ENCODE measurements around the gene NTM. TPM values are rescaled to one million over a fixed set of nuclear protein-coding genes. Genes with fewer than 3 reads are reported as not detected.
"Not testable (repeated sequence)": the region's sequence is repeated elsewhere in the genome, so short reads cannot be mapped to it uniquely, and the experiment has no call there.

The NTM gene
- total RNA-seq, 4 donors from 2014 or later = 1.4 to 5.7 TPM; not detected in 2

DNA sequence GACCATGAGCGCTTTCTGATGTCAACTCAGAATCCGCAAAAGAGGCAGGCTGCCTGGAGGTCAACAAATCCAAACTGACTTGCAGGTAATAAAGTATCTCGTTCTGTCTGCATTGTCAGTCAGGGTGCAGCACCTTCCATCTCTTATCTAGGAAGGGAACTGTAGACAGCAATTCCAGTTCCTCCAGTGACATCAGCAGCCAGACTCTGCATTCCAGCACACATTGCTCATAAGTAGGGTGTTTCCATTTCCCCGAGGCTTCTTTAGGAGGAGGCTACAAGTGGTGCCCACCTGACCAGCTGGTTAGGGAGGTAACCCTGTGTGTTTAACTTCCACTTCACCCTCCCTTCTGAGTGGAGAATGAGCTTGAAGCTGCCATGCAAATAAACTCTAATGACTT, 53.3 kb downstream of the NTM start:
- DNase-seq = no peak
- Histone ChIP-seq H3K36me3 (no peaks in the 10 kb centered on the region), H3K27ac (no peak overlapping the region), H3K9me3 (no peaks in the 10 kb centered on the region), H3K27me3 (no peaks in the 10 kb centered on the region), H3K4me3 (no peak overlapping the region), H3K4me1 (no peaks in the 10 kb centered on the region)
- intact Hi-C loops (cut with DNase I; ENCODE audit: low total_unique reads) = no loop called here
- TF ChIP-seq CTCF (IDR thresholded peaks at IDR 0.05) = no peak

- H3K27ac ChIP-seq; H3K4me1 ChIP-seq; H3K27me3 ChIP-seq; intact Hi-C loops (cut with DNase I; ENCODE audit: low total_unique reads); H3K4me3 ChIP-seq; H3K36me3 ChIP-seq; DNase-seq; H3K9me3 ChIP-seq: not testable (repeated sequence)
Measured at GRCh38 chr11:131424257-131424876, 54.0 kb downstream of the NTM start.

- H3K4me1 ChIP-seq = no peaks in the 10 kb centered on the region
- H3K27me3 ChIP-seq = no peaks in the 10 kb centered on the region
- H3K9me3 ChIP-seq = no peaks in the 10 kb centered on the region
- DNase-seq = no peak
- no peak for TF ChIP-seq CTCF (IDR thresholded peaks at IDR 0.05)
- no peak for TF ChIP-seq POLR2A (IDR thresholded peaks at IDR 0.05)
- no peak overlapping the region for H3K4me3 ChIP-seq
- intact Hi-C loops (cut with DNase I; ENCODE audit: low total_unique reads) = no loop called here
- no peak overlapping the region for H3K27ac ChIP-seq
- H3K36me3 ChIP-seq = no peaks in the 10 kb centered on the region
Measured at GRCh38 chr11:131425285-131425684, 54.9 kb downstream of the NTM start.

GRCh38 chr11:131428853-131429252, 58.4 kb downstream of the NTM start:
- no peak for TF ChIP-seq CTCF (IDR thresholded peaks at IDR 0.05)
- no peak overlapping the region for H3K4me3 ChIP-seq
- H3K36me3 ChIP-seq = no peaks in the 10 kb centered on the region
- no peaks in the 10 kb centered on the region for H3K9me3 ChIP-seq
- no peak overlapping the region for H3K27ac ChIP-seq
- no peaks in the 10 kb centered on the region for H3K4me1 ChIP-seq
- no peaks in the 10 kb centered on the region for H3K27me3 ChIP-seq
- no peak for DNase-seq
- intact Hi-C loops (cut with DNase I; ENCODE audit: low total_unique reads) = no loop called here

DNA sequence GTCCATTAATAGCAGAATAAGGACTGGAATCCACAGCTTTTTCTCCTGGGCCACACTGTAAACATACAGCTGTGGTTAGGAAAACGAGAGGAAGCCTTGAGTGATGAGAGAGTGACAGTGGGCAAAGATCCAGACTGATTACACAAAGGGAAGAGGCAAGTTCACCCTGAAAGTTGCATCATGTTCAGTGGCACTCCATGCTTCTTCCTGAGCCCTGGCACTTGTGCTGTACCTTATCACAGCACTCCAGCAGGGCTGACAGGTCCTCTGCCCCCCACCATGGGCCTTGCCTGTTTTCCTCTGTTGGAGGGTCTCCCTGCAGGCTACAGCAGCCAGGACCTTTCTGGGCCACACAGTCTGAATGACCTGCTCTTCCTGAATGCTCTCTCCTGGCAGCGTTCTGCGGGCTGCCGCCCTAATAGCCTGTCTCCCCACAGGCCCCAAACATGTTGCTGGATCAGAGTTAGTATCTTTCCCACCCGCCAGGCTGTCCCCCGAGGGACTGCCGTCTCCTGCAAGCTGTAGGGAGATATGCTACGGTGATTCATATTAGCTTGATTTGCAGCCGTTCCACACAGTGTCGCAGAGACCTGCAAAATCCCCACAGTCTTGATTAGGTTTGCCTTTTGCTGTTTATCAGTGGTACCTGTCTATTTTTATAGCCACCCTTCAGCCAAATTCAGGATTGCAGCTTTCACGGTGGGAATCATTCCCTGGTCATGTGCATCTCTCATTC, 60.2 kb downstream of the NTM start:
- no peaks in the 10 kb centered on the region for H3K9me3 ChIP-seq
- TF ChIP-seq CTCF (IDR thresholded peaks at IDR 0.05) (no peak), POLR2A (IDR thresholded peaks at IDR 0.05) (no peak)
- no peaks in the 10 kb centered on the region for H3K27me3 ChIP-seq
- no peaks in the 10 kb centered on the region for H3K36me3 ChIP-seq
- DNase-seq = no peak
- no peak overlapping the region for H3K4me3 ChIP-seq
- no peak overlapping the region for H3K27ac ChIP-seq
- H3K4me1 ChIP-seq = no peaks in the 10 kb centered on the region
- intact Hi-C loops (cut with DNase I; ENCODE audit: low total_unique reads) = no loop called here

Measured in uterus (tissue), 4 donors.